Astrocyte of the cerebellum (primary cell): ENCODE data around the gene ISLR2.

ENCODE experiments used
- DNase-seq: peaks from one replicate; pipeline ENCODE4 v3.0.0-alpha.2; 2011; ENCODE audit warnings: low read depth
- H3K4me3 ChIP-seq: 2 replicates; pipeline ENCODE4 v1.5.1; 2011; ENCODE audit warnings: mild to moderate bottlenecking, low read depth, low read length, moderate library complexity
- CTCF ChIP-seq: IDR thresholded peaks from 2 replicates; pipeline ENCODE4 v1.5.1; 2012; ENCODE audit warnings: low read length, low read depth, moderate library complexity, mild to moderate bottlenecking; ENCODE audit errors: missing control alignments
- in situ Hi-C: cut with HindIII; loops from 2 replicates; pipeline ENCODE4 v1.10.0; 2017; ENCODE audit warnings: low sequenced_read_pairs

The ISLR2 gene

GRCh38 chr15:74144153-74144775 is 13.9 kb downstream of the ISLR2 start:
- in situ Hi-C loops, result no loop called here
- no peak for TF ChIP-seq CTCF
- H3K4me3 ChIP-seq, result no peak overlapping the region
- no peak for DNase-seq

GRCh38 chr15:74146277-74146800 is 16.0 kb downstream of the ISLR2 start:
- no peak overlapping the region for H3K4me3 ChIP-seq
- no peak for TF ChIP-seq CTCF
- in situ Hi-C loops, result no loop called here
- no peak for DNase-seq

GRCh38 chr15:74147051-74147450 is 16.7 kb downstream of the ISLR2 start:
- in situ Hi-C loops, result no loop called here
- no peak overlapping the region for H3K4me3 ChIP-seq
- no peak for DNase-seq
- no peak for TF ChIP-seq CTCF

GRCh38 chr15:74155766-74156417 is 25.5 kb downstream of the ISLR2 start:
- in situ Hi-C loops, result no loop called here
- DNase-seq, result no peak
- H3K4me3 ChIP-seq, result no peak overlapping the region
- no peak for TF ChIP-seq CTCF

- in situ Hi-C loops, result no loop called here
- DNase-seq, result no peak
- no peak overlapping the region for H3K4me3 ChIP-seq
- no peak for TF ChIP-seq CTCF
Measured at GRCh38 chr15:74156678-74157411, 26.5 kb downstream of the ISLR2 start.

GRCh38 chr15:74157868-74158827 is 27.8 kb downstream of the ISLR2 start:
- in situ Hi-C loops, result no loop called here
- TF ChIP-seq CTCF, result no peak
- H3K4me3 ChIP-seq, result no peak overlapping the region
- DNase-seq, result no peak
